ENCODE data around the gene RBBP5.
A peak's percentile ranks its signal among the peaks of the same experiment; 100 is the strongest.
"Not testable (repeated sequence)": the region's sequence is repeated elsewhere in the genome, so short reads cannot be mapped to it uniquely, and the experiment has no call there.

The RBBP5 gene
- total RNA-seq = 32.4 to 51.0 (median 41.9) reads per million in 17 experiments

GRCh38 chr1:205121660-205122488, at the start of gene RBBP5:
RBBP5 (minus strand) TSS chr1:205121978; CDS start chr1:205121873, 105 bp downstream.
- peak; percentile 96 to 98 (median 97) for DNase-seq

GRCh38 chr1:205171369-205171768, 49.6 kb upstream of the RBBP5 start:
- no peak for DNase-seq

- no peak for DNase-seq
Measured at GRCh38 chr1:205170532-205171269, 48.9 kb upstream of the RBBP5 start.

- no peak for DNase-seq
Measured at GRCh38 chr1:205169248-205169647, 47.5 kb upstream of the RBBP5 start.

- DNase-seq = no peak
Measured at GRCh38 chr1:205168291-205168690, 46.5 kb upstream of the RBBP5 start.

- DNase-seq = no peak
Measured at GRCh38 chr1:205162301-205162700, 40.5 kb upstream of the RBBP5 start.

GRCh38 chr1:205161076-205161475, 39.3 kb upstream of the RBBP5 start:
- no peak for DNase-seq

GRCh38 chr1:205158048-205158616, 36.4 kb upstream of the RBBP5 start:
- DNase-seq = no peak

GRCh38 chr1:205155665-205156377, 34.0 kb upstream of the RBBP5 start:
- not testable (repeated sequence) for DNase-seq

GRCh38 chr1:205152505-205152904, 30.7 kb upstream of the RBBP5 start:
- DNase-seq = no peak

GRCh38 chr1:205150651-205151428, 29.1 kb upstream of the RBBP5 start:
- DNase-seq = no peak

GRCh38 chr1:205147191-205147835, 25.5 kb upstream of the RBBP5 start:
- no peak for DNase-seq

GRCh38 chr1:205144751-205145150, 23.0 kb upstream of the RBBP5 start:
- no peak for DNase-seq

- no peak for DNase-seq
Measured at GRCh38 chr1:205144046-205144720, 22.4 kb upstream of the RBBP5 start.

GRCh38 chr1:205142102-205142469, 20.3 kb upstream of the RBBP5 start:
- DNase-seq = no peak

GRCh38 chr1:205141236-205142101, 19.7 kb upstream of the RBBP5 start:
- peak; percentile 82 to 88 (median 88) for DNase-seq

GRCh38 chr1:205140113-205140512, 18.3 kb upstream of the RBBP5 start:
- no peak for DNase-seq

GRCh38 chr1:205137901-205138300, 16.1 kb upstream of the RBBP5 start:
- DNase-seq = no peak

GRCh38 chr1:205133287-205133686, 11.5 kb upstream of the RBBP5 start:
- no peak for DNase-seq

Data from suppressor macrophage (primary cell).